AML-193 (cell line): ENCODE measurements around the gene AGAP1.

Source experiments
- DNase-seq, 2 experiments: peaks; one replicate each; lab custom pipeline; 2025; lab: John Stamatoyannopoulos, UW

AGAP1 gene

GRCh38 chr2:235569837-235570236 lies 76.0 kb downstream of the AGAP1 start:
- no peak for DNase-seq

DNA sequence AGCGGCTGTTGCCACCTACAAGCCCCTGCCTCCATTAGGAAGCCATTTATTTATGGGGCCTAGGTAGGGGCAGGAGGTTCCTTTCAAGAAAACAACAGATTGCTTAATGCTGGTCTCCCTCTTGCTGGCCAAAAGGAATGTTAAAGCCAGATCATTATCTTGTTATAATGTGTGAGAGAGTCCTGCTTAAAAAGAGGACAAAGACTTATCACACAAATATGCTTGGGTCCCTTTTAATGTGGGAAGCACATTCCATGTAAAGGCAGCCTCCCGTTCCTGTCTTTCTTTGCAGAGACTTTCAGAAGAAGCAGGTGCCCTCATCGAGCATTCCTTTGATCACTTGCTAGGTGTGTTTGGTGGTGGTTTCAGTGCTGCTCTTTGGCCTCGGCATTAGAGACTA lies 76.4 kb downstream of the AGAP1 start:
- DNase-seq: no peak

GRCh38 chr2:235570966-235571692 lies 77.3 kb downstream of the AGAP1 start:
- no peak for DNase-seq

- DNase-seq: no peak
Observed at GRCh38 chr2:235572592-235572991, 78.7 kb downstream of the AGAP1 start.

- DNase-seq: no peak
Observed at GRCh38 chr2:235573331-235574221, 79.7 kb downstream of the AGAP1 start.

GRCh38 chr2:235575431-235575830 lies 81.6 kb downstream of the AGAP1 start:
- no peak for DNase-seq

- no peak for DNase-seq
Observed at GRCh38 chr2:235575904-235576303, 82.1 kb downstream of the AGAP1 start.

GRCh38 chr2:235576337-235576910 lies 82.6 kb downstream of the AGAP1 start:
- no peak for DNase-seq

- DNase-seq: no peak
Observed at GRCh38 chr2:235577404-235578330, 83.8 kb downstream of the AGAP1 start.

DNA sequence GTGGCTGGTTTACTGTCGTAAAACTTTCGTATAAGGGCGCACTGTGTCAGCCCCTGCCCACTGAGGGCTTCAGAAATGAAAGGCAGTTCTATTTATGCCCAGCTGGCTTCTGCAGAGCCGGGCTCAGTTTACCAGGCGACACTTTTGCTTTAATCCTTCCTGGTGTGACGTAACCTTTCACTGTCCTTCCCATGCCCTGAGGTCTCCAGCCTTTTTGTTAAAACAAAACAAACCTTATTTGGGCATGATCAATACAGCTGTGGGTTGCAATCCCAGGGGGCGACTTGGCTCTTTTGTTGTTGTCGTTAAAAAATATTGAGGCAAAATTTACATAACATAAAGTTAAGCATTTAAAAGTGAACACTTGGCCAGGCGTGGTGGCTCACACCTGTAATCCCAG lies 85.3 kb downstream of the AGAP1 start:
- DNase-seq: no peak

DNA sequence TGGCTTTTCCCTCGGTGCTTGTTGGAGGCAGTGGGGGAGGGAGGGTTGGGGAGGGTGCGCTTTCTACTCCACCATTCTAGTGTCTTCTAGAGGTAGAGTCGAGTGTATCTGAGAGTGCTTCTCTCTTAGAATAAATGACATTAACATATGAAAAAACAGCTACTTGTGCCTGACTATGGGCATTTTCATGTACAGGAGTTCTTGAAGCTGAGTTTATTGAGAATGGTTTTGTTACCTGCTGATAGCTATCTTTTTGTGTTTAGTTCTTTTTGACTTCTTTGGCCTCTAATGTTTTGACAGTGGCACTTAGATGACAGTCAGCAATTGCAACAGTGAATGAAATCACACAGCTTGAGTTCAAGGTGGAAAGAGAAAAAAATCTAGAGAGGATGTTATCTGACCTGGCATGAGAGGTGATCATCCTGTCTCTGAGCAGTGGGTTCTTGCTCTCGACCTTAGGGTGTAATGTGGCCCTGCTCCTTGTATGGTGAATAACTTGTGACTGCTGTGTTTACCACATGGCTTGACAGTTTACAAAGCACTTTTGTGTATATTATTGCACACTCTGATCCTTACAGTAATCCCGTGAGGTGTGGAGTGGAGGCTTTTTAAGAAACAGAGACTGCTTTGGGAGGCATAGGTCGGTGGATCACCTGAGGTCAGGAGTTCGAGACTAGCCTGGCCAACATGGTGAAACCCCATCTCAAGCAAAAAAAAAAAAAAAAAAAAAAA lies 86.7 kb downstream of the AGAP1 start:
- DNase-seq: no peak

DNA sequence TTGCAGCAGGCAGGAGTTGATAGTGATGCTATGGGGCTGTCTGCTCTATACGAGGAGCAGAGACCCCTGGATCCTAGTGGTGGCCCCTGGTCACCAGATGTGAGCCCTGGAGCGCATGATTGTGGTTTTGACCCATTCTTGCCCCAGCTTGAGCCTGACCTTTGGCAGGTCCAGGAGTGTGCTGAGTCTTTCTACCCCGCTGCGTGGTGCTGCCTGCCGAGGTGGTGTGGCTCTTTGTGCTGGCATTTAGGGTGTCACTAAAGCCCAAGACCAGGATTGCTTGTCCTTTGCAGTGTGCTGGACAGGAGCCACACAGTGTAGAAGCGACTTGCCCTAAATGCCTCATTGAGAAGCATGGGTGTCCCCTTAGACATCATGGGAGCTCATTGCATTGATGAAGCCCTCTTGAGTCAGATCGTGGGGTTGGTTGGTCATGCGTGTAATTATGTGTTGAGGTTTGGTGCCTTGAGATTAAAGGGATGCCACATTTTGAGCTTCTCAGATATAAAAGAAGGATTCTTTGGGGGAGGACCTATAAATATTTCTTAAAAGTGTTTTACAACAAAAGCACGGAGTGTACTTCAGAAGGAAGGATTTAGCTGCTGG lies 88.3 kb downstream of the AGAP1 start:
- DNase-seq: no peak

DNA sequence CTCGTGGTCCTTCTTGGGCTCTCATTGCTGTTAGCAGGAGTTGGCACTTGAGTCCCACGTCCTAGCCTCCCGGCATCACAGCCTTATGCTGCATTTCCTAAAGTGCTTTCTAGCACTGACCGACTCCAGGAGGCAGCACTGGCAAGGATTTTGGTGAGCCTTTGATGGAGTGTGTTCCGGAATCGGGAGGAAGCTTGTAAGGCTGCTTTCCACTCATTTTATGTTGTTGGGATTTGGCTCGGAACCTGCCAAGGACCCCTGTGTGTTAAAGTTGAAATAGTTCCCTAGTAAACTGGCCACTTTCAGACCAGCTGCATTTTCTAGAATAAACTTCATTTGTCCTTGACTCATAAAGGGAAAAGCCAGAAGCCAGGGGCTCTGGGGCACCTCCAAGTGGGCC lies 88.9 kb downstream of the AGAP1 start:
- no peak for DNase-seq

DNA sequence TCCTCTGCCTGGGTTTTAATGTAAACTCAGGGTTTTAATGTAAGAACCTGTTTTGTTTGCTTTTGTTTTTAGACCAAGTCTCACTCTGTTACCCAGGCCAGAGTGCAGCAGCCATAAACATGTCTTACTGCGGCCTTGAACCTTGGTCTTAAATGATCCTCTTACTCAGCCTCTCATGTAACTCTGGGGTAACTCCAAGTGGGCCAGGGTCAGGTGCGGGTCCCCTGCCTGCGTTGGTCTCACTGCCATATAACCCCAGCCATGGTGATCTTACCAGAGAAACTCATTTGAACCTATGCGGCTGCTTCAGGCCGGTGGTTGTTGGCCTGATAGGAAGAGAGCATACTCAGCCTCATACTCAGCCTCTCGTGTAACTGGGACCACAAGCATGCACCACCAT lies 89.3 kb downstream of the AGAP1 start:
- no peak for DNase-seq

DNA sequence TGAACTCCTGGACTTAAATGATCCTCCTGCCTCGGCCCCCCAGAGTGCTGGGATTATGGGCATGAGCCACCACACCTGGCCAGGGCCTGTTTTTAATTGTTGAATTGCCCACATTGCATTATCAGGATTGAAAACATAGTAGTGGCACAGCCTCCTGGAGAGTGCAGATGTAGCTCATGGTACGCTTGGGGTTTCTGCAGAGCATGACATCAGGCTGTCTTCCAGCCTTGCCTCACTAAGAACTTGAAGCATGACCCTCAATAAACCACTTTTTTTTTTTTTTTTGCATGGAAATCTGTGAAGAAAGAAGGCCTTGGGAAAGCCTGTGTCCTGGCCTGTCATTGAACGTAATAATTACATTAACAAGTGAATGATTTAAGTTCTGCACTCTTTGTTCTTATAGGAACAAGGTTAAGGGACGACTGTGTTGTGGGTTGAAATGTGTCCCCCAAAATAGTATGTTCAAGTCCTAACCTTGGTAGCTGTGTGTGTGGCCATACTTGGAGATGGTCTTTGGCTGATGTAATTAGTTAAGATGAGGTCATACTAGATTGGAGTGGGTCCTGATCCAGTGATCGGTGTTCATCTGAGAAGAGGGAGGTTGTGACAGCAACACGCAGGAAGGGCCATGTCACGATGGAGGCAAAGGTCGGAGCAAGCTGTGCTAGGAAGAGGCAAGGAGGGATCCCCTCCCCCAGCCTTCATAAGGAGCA lies 90.2 kb downstream of the AGAP1 start:
- DNase-seq: no peak

- no peak for DNase-seq
Observed at GRCh38 chr2:235584638-235585007, 90.8 kb downstream of the AGAP1 start.

- DNase-seq: no peak
Observed at GRCh38 chr2:235587202-235587601, 93.4 kb downstream of the AGAP1 start.

DNA sequence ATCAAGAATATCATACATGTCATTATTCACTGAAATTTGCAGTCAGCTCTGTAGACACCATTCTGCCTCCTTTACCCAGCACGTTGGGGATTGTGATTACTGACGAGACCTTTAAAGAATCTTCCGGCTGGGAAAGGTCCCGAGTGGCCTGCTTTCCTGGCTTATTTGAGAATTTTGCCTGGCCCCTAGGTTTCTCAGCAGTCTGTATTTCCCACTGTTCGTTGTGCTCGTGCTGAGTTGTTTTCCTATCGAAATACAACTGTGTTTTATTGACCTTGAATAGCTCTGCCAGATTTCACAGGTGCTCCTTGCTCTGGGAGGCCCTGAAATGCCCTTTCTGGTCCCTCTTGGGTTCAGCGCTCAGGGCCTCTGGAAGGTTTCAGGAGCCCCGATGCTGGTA lies 94.9 kb downstream of the AGAP1 start:
- DNase-seq: no peak

- no peak for DNase-seq
Observed at GRCh38 chr2:235591231-235591730, 97.4 kb downstream of the AGAP1 start.

DNA sequence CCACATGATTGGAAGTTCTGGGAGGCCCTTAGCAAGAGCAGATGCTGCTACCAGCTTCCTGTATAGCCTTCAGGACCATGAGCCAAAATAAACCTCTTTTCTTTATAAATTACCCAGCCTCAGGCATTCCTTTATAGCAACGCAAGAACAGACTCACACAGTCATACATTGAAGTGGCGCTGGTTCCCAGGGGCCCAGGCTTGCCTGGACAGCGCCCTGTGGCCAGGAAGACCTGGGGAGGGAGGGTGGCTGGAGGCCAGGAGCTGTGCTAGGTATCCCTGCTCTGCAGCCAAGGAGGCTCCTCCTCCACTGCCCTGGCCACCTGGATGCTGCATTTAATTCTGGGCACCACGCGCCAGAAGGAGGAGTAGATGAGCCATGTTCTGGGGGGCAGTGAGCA lies 98.1 kb downstream of the AGAP1 start:
- no peak for DNase-seq
